WTC11 (cell line): ENCODE results near the gene BZW1. TPM values are rescaled to one million over a fixed set of nuclear protein-coding genes. Genes with fewer than 3 reads are reported as not detected.

Experiments
- ATAC-seq: fragments of 200-7000 bp; cut with Tn5 transposase; 2 replicates; pipeline ENCODE4 v1.10.0; 2021; ENCODE audit warnings: mild to moderate bottlenecking, moderate library complexity
- CTCF ChIA-PET: fragments of 300-600 bp; sonication (Branson Sonifier 250); formaldehyde crosslinking; loops from one replicate; lab custom pipeline; 2021; ENCODE audit warnings: antibody characterized with exemption; lab: Charles Lee
- POLR2A ChIA-PET: fragments of 350-600 bp; sonication (Branson Sonifier 250); formaldehyde crosslinking; loops from one replicate; lab custom pipeline; 2021; ENCODE audit warnings: antibody characterized with exemption; lab: Charles Lee
- DNase-seq: peaks from one replicate; pipeline ENCODE4 v3.0.0; 2021; ENCODE audit warnings: low spot score
- H3K27ac Mint-ChIP-seq: 2 replicates; pipeline ENCODE4 v1.8.0; 2021; ENCODE audit warnings: mixed read lengths
- H3K27me3 Mint-ChIP-seq: 2 replicates; pipeline ENCODE4 v1.8.0; 2021; ENCODE audit warnings: low read depth, mild to moderate bottlenecking, moderate library complexity, mixed read lengths
- H3K36me3 Mint-ChIP-seq: 2 replicates; pipeline ENCODE4 v1.8.0; 2021; ENCODE audit warnings: mixed read lengths
- H3K4me1 Mint-ChIP-seq: 2 replicates; pipeline ENCODE4 v1.8.0; 2022; ENCODE audit warnings: mixed read lengths
- H3K4me3 Mint-ChIP-seq: 2 replicates; pipeline ENCODE4 v1.8.0; 2021; ENCODE audit warnings: mild to moderate bottlenecking, moderate library complexity, mixed read lengths
- H3K9me3 Mint-ChIP-seq: 2 replicates; pipeline ENCODE4 v1.8.0; 2021; ENCODE audit warnings: mixed read lengths
- E2F5 ChIP-seq: sonication (generic); formaldehyde crosslinking; IDR thresholded peaks from 2 replicates; pipeline ENCODE4 v1.8.1; 2022; ENCODE audit warnings: mild to moderate bottlenecking, moderate library complexity, missing genetic modification reagents
- EMX1 ChIP-seq: fragments of 250-450 bp; sonication (Bioruptor Pico); IDR thresholded peaks from 2 replicates; pipeline ENCODE4 v1.8.0; 2021; ENCODE audit warnings: mild to moderate bottlenecking
- MXD4 ChIP-seq: fragments of 250-450 bp; sonication (Bioruptor Pico); IDR thresholded peaks from 2 replicates; pipeline ENCODE4 v1.8.0; 2021; ENCODE audit warnings: mild to moderate bottlenecking, moderate library complexity, borderline replicate concordance
- NR1H2 ChIP-seq: sonication (generic); formaldehyde crosslinking; IDR thresholded peaks from 2 replicates; pipeline ENCODE4 v1.9.0; 2021; ENCODE audit warnings: mild to moderate bottlenecking, moderate library complexity, missing genetic modification reagents
- NR3C1 ChIP-seq: sonication (generic); formaldehyde crosslinking; conservative IDR thresholded peaks from 2 replicates; pipeline ENCODE4 v1.8.1; 2023; ENCODE audit warnings: low read depth, mild to moderate bottlenecking, missing genetic modification reagents
- OVOL2 ChIP-seq: fragments of 250-450 bp; sonication (Bioruptor Pico); IDR thresholded peaks from 2 replicates; pipeline ENCODE4 v1.9.0; 2021; ENCODE audit warnings: mild to moderate bottlenecking, borderline replicate concordance
- PRRX2 ChIP-seq: fragments of 250-450 bp; sonication (Bioruptor Pico); IDR thresholded peaks from 2 replicates; pipeline ENCODE4 v1.8.0; 2021; ENCODE audit warnings: mild to moderate bottlenecking
- RELA ChIP-seq: sonication (generic); formaldehyde crosslinking; IDR thresholded peaks from 2 replicates; pipeline ENCODE4 v1.8.1; 2022; ENCODE audit warnings: missing genetic modification reagents, mild to moderate bottlenecking, borderline replicate concordance
- SMAD3 ChIP-seq: sonication (generic); formaldehyde crosslinking; IDR thresholded peaks from 2 replicates; pipeline ENCODE4 v1.8.0; 2022; ENCODE audit warnings: missing genetic modification reagents, mild to moderate bottlenecking, borderline replicate concordance
- TEAD1 ChIP-seq: sonication (generic); formaldehyde crosslinking; IDR thresholded peaks from 2 replicates; pipeline ENCODE4 v1.8.0; 2022; ENCODE audit warnings: mild to moderate bottlenecking, missing genetic modification reagents
- TEAD4 ChIP-seq: sonication (generic); formaldehyde crosslinking; IDR thresholded peaks from 2 replicates; pipeline ENCODE4 v1.8.0; 2022; ENCODE audit warnings: mild to moderate bottlenecking, missing genetic modification reagents
- ZNF121 ChIP-seq: sonication (generic); formaldehyde crosslinking; IDR thresholded peaks from 2 replicates; pipeline ENCODE4 v1.8.0; 2023; ENCODE audit warnings: missing genetic modification reagents
- ZNF219 ChIP-seq: sonication (generic); formaldehyde crosslinking; IDR thresholded peaks from 2 replicates; pipeline ENCODE4 v1.8.0; 2023; ENCODE audit warnings: missing genetic modification reagents, mild to moderate bottlenecking, borderline replicate concordance
- total RNA-seq: library from RNA; stranded (reverse); gene quantifications from 3 replicates; pipeline ENCODE4 v1.2.3, GENCODE V29; 2021
- TF ChIP-seq, protein P1 (sequence below): sonication (generic); formaldehyde crosslinking; IDR thresholded peaks from 2 replicates; pipeline ENCODE4 v1.8.1; 2023; ENCODE audit warnings: mild to moderate bottlenecking, missing genetic modification reagents, borderline replicate concordance
- TF ChIP-seq, protein P2 (sequence below): sonication (generic); formaldehyde crosslinking; IDR thresholded peaks from 2 replicates; pipeline ENCODE4 v1.8.0; 2022; ENCODE audit warnings: mild to moderate bottlenecking, missing genetic modification reagents
- TF ChIP-seq, protein P3 (sequence below): fragments of 250-450 bp; sonication (Bioruptor Pico); IDR thresholded peaks from 2 replicates; pipeline ENCODE4 v1.9.0; 2021; ENCODE audit warnings: mild to moderate bottlenecking, borderline replicate concordance
- TF ChIP-seq, protein P4 (sequence below): sonication (generic); formaldehyde crosslinking; IDR thresholded peaks from 2 replicates; pipeline ENCODE4 v1.8.0; 2023; ENCODE audit warnings: mild to moderate bottlenecking, missing genetic modification reagents
- TF ChIP-seq, protein P5 (sequence below): sonication (generic); formaldehyde crosslinking; IDR thresholded peaks from 2 replicates; pipeline ENCODE4 v1.8.0; 2022; ENCODE audit warnings: mild to moderate bottlenecking, missing genetic modification reagents

The BZW1 gene
- total RNA-seq, 1 experiment from 2014 or later, result 255 TPM

- TF ChIP-seq, protein P1, sequence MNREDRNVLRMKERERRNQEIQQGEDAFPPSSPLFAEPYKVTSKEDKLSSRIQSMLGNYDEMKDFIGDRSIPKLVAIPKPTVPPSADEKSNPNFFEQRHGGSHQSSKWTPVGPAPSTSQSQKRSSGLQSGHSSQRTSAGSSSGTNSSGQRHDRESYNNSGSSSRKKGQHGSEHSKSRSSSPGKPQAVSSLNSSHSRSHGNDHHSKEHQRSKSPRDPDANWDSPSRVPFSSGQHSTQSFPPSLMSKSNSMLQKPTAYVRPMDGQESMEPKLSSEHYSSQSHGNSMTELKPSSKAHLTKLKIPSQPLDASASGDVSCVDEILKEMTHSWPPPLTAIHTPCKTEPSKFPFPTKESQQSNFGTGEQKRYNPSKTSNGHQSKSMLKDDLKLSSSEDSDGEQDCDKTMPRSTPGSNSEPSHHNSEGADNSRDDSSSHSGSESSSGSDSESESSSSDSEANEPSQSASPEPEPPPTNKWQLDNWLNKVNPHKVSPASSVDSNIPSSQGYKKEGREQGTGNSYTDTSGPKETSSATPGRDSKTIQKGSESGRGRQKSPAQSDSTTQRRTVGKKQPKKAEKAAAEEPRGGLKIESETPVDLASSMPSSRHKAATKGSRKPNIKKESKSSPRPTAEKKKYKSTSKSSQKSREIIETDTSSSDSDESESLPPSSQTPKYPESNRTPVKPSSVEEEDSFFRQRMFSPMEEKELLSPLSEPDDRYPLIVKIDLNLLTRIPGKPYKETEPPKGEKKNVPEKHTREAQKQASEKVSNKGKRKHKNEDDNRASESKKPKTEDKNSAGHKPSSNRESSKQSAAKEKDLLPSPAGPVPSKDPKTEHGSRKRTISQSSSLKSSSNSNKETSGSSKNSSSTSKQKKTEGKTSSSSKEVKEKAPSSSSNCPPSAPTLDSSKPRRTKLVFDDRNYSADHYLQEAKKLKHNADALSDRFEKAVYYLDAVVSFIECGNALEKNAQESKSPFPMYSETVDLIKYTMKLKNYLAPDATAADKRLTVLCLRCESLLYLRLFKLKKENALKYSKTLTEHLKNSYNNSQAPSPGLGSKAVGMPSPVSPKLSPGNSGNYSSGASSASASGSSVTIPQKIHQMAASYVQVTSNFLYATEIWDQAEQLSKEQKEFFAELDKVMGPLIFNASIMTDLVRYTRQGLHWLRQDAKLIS (CRISPR knock-in tag), result no peak
- TF ChIP-seq, protein P2, sequence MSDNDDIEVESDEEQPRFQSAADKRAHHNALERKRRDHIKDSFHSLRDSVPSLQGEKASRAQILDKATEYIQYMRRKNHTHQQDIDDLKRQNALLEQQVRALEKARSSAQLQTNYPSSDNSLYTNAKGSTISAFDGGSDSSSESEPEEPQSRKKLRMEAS (CRISPR knock-in tag), result no peak
- TF ChIP-seq SMAD3 (CRISPR knock-in tag), result no peak
Measured at GRCh38 chr2:200796561-200796960, 15.1 kb upstream of the BZW1 start (continued).

GRCh38 chr2:200797242-200797770, 14.4 kb upstream of the BZW1 start:
- Mint-ChIP-seq H3K4me3 (no peak overlapping the region), H3K27ac (no peak overlapping the region), H3K9me3 (peaks cover 7% of the 10 kb centered on the region), H3K27me3 (no peaks in the 10 kb centered on the region), H3K36me3 (no peaks in the 10 kb centered on the region), H3K4me1 (0 out of 2 replicates have a peak, but pooled peaks cover 2% of the 10 kb centered on the region)
- no peak for TF ChIP-seq TEAD1 (CRISPR knock-in tag)
- TF ChIP-seq, protein P3, sequence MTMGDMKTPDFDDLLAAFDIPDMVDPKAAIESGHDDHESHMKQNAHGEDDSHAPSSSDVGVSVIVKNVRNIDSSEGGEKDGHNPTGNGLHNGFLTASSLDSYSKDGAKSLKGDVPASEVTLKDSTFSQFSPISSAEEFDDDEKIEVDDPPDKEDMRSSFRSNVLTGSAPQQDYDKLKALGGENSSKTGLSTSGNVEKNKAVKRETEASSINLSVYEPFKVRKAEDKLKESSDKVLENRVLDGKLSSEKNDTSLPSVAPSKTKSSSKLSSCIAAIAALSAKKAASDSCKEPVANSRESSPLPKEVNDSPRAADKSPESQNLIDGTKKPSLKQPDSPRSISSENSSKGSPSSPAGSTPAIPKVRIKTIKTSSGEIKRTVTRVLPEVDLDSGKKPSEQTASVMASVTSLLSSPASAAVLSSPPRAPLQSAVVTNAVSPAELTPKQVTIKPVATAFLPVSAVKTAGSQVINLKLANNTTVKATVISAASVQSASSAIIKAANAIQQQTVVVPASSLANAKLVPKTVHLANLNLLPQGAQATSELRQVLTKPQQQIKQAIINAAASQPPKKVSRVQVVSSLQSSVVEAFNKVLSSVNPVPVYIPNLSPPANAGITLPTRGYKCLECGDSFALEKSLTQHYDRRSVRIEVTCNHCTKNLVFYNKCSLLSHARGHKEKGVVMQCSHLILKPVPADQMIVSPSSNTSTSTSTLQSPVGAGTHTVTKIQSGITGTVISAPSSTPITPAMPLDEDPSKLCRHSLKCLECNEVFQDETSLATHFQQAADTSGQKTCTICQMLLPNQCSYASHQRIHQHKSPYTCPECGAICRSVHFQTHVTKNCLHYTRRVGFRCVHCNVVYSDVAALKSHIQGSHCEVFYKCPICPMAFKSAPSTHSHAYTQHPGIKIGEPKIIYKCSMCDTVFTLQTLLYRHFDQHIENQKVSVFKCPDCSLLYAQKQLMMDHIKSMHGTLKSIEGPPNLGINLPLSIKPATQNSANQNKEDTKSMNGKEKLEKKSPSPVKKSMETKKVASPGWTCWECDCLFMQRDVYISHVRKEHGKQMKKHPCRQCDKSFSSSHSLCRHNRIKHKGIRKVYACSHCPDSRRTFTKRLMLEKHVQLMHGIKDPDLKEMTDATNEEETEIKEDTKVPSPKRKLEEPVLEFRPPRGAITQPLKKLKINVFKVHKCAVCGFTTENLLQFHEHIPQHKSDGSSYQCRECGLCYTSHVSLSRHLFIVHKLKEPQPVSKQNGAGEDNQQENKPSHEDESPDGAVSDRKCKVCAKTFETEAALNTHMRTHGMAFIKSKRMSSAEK, result no peak
- no peak for TF ChIP-seq NR1H2 (CRISPR knock-in tag)
- no peak for TF ChIP-seq OVOL2 (CRISPR knock-in tag)
- CTCF ChIA-PET, result no interaction called here
- POLR2A ChIA-PET, result no interaction called here
- ATAC-seq (no peak), DNase-seq (no peak)

- DNase-seq (no peak), ATAC-seq (no peak)
- Mint-ChIP-seq H3K27ac (no peak overlapping the region), H3K27me3 (no peaks in the 10 kb centered on the region), H3K4me1 (0 out of 2 replicates have a peak, but pooled peaks cover 2% of the 10 kb centered on the region), H3K9me3 (peaks cover 7% of the 10 kb centered on the region), H3K4me3 (no peak overlapping the region), H3K36me3 (no peaks in the 10 kb centered on the region)
- ChIA-PET CTCF (no interaction called here), POLR2A (no interaction called here)
- no peak for TF ChIP-seq ZNF219
Measured at GRCh38 chr2:200798514-200798913, 13.2 kb upstream of the BZW1 start.

DNA sequence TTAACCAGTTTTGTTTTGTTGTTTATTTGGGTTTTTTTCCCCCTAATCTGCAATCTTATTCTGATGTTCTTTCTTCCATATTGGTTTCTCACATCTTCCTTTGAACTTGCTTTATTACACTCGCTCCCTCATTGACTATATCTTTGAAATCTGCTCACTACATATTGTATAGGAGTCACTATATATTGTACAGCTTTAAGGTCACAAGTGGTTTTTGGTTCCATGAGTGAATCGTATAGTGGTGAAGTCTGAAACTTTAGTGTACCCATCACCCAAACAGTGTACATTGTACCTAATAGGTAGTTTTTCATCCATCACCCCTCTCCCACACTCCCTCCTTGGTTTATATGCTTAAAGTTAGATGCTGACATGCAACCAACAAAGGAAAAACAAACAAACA, 11.3 kb upstream of the BZW1 start:
- Mint-ChIP-seq H3K27ac (no peak overlapping the region), H3K27me3 (no peaks in the 10 kb centered on the region), H3K9me3 (peaks cover 7% of the 10 kb centered on the region), H3K4me1 (no peaks in the 10 kb centered on the region), H3K36me3 (no peaks in the 10 kb centered on the region), H3K4me3 (no peak overlapping the region)
- no peak for DNase-seq
- ATAC-seq, result no peak
- CTCF ChIA-PET, result no interaction called here
- POLR2A ChIA-PET, result no interaction called here
- TF ChIP-seq TEAD4, result no peak
- no peak for TF ChIP-seq MXD4 (CRISPR knock-in tag)
- TF ChIP-seq, protein P4, sequence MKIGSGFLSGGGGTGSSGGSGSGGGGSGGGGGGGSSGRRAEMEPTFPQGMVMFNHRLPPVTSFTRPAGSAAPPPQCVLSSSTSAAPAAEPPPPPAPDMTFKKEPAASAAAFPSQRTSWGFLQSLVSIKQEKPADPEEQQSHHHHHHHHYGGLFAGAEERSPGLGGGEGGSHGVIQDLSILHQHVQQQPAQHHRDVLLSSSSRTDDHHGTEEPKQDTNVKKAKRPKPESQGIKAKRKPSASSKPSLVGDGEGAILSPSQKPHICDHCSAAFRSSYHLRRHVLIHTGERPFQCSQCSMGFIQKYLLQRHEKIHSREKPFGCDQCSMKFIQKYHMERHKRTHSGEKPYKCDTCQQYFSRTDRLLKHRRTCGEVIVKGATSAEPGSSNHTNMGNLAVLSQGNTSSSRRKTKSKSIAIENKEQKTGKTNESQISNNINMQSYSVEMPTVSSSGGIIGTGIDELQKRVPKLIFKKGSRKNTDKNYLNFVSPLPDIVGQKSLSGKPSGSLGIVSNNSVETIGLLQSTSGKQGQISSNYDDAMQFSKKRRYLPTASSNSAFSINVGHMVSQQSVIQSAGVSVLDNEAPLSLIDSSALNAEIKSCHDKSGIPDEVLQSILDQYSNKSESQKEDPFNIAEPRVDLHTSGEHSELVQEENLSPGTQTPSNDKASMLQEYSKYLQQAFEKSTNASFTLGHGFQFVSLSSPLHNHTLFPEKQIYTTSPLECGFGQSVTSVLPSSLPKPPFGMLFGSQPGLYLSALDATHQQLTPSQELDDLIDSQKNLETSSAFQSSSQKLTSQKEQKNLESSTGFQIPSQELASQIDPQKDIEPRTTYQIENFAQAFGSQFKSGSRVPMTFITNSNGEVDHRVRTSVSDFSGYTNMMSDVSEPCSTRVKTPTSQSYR (CRISPR knock-in tag), result no peak
- no peak for TF ChIP-seq SMAD3 (CRISPR knock-in tag)
- no peak for TF ChIP-seq ZNF121 (CRISPR knock-in tag)
- TF ChIP-seq NR3C1, result no peak
- TF ChIP-seq RELA, result no peak
- TF ChIP-seq EMX1 (CRISPR knock-in tag), result no peak
- TF ChIP-seq, protein P5, sequence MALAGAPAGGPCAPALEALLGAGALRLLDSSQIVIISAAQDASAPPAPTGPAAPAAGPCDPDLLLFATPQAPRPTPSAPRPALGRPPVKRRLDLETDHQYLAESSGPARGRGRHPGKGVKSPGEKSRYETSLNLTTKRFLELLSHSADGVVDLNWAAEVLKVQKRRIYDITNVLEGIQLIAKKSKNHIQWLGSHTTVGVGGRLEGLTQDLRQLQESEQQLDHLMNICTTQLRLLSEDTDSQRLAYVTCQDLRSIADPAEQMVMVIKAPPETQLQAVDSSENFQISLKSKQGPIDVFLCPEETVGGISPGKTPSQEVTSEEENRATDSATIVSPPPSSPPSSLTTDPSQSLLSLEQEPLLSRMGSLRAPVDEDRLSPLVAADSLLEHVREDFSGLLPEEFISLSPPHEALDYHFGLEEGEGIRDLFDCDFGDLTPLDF, result no peak
- TF ChIP-seq E2F5, result no peak
- TF ChIP-seq PRRX2 (CRISPR knock-in tag), result no peak
